BLaER1 (cell line): ENCODE measurements around the gene SLC9B1.
"Not testable (repeated sequence)": the region's sequence is repeated elsewhere in the genome, so short reads cannot be mapped to it uniquely, and the experiment has no call there.

ENCODE experiments used
- H3K27ac ChIP-seq: shearing (Covaris generic); formaldehyde crosslinking; 2 replicates; pipeline ENCODE4 v1.8.1; 2022
- H3K27me3 ChIP-seq: shearing (Covaris generic); formaldehyde crosslinking; 2 replicates; pipeline ENCODE4 v1.8.1; 2022
- H3K36me3 ChIP-seq: shearing (Covaris generic); formaldehyde crosslinking; 2 replicates; pipeline ENCODE4 v1.8.1; 2022
- H3K4me1 ChIP-seq: shearing (Covaris generic); formaldehyde crosslinking; 2 replicates; pipeline ENCODE4 v1.8.1; 2022
- H3K4me2 ChIP-seq: shearing (Covaris generic); formaldehyde crosslinking; 2 replicates; pipeline ENCODE4 v1.8.1; 2022
- H3K4me3 ChIP-seq: shearing (Covaris generic); formaldehyde crosslinking; 2 replicates; pipeline ENCODE4 v1.8.1; 2022
- H3K9ac ChIP-seq: shearing (Covaris generic); formaldehyde crosslinking; 2 replicates; pipeline ENCODE4 v1.8.1; 2022
- H3K9me3 ChIP-seq: shearing (Covaris generic); formaldehyde crosslinking; 2 replicates; pipeline ENCODE4 v1.8.1; 2022
- H4K20me1 ChIP-seq: shearing (Covaris generic); formaldehyde crosslinking; 2 replicates; pipeline ENCODE4 v1.8.1; 2022
- Cebpa-rat ChIP-seq: shearing (Covaris generic); IDR thresholded peaks from 2 replicates; pipeline ENCODE4 v1.8.1; 2022

The SLC9B1 gene

GRCh38 chr4:102959496-102959895, 60.0 kb downstream of the SLC9B1 start:
- Histone ChIP-seq H3K9ac (no peak overlapping the region), H3K9me3 (peaks cover 7% of the 10 kb centered on the region; the same call in 1 of the 2 replicates), H3K4me3 (no peak overlapping the region), H3K27me3 (no peaks in the 10 kb centered on the region), H4K20me1 (no peaks in the 10 kb centered on the region), H3K4me2 (no peak overlapping the region), H3K36me3 (no peaks in the 10 kb centered on the region), H3K27ac (no peak overlapping the region), H3K4me1 (no peaks in the 10 kb centered on the region)
- TF ChIP-seq Cebpa-rat, result no peak

GRCh38 chr4:102945066-102945465, 74.4 kb downstream of the SLC9B1 start:
- no peaks in the 10 kb centered on the region for H3K27me3 ChIP-seq
- no peak overlapping the region for H3K4me3 ChIP-seq
- no peak overlapping the region for H3K4me2 ChIP-seq
- no peaks in the 10 kb centered on the region for H4K20me1 ChIP-seq
- no peaks in the 10 kb centered on the region for H3K4me1 ChIP-seq
- no peak for TF ChIP-seq Cebpa-rat
- no peak overlapping the region for H3K27ac ChIP-seq
- no peak overlapping the region for H3K9ac ChIP-seq
- no peaks in the 10 kb centered on the region for H3K9me3 ChIP-seq
- no peaks in the 10 kb centered on the region for H3K36me3 ChIP-seq

GRCh38 chr4:102938063-102938462, 81.4 kb downstream of the SLC9B1 start:
- not testable (repeated sequence) for H3K27me3 ChIP-seq, H3K9ac ChIP-seq, H3K36me3 ChIP-seq, H3K4me1 ChIP-seq, H3K4me2 ChIP-seq, H3K9me3 ChIP-seq, H4K20me1 ChIP-seq, H3K27ac ChIP-seq, H3K4me3 ChIP-seq

GRCh38 chr4:102935716-102936115, 83.8 kb downstream of the SLC9B1 start:
- Histone ChIP-seq H3K27me3 (no peaks in the 10 kb centered on the region), H3K9me3 (no peaks in the 10 kb centered on the region), H4K20me1 (no peaks in the 10 kb centered on the region), H3K4me3 (no peak overlapping the region), H3K36me3 (no peaks in the 10 kb centered on the region), H3K4me2 (no peak overlapping the region), H3K9ac (no peak overlapping the region), H3K4me1 (no peaks in the 10 kb centered on the region), H3K27ac (no peak overlapping the region)
- TF ChIP-seq Cebpa-rat, result no peak

- H3K9me3 ChIP-seq, result peaks cover 20% of the 10 kb centered on the region
- H3K9ac ChIP-seq, H3K4me3 ChIP-seq, H3K36me3 ChIP-seq, H3K4me1 ChIP-seq, H4K20me1 ChIP-seq, H3K27ac ChIP-seq, H3K27me3 ChIP-seq, H3K4me2 ChIP-seq: not testable (repeated sequence)
These were observed 99.8 kb downstream of the SLC9B1 start for GRCh38 chr4:102919697-102920096.

GRCh38 chr4:102918859-102919258, 100.6 kb downstream of the SLC9B1 start:
- Histone ChIP-seq H3K4me1 (peaks cover 8% of the 10 kb centered on the region; the same call in 1 of the 2 replicates), H3K9me3 (peaks cover 19% of the 10 kb centered on the region), H3K9ac (no peak overlapping the region), H3K36me3 (no peaks in the 10 kb centered on the region), H3K4me2 (no peak overlapping the region), H3K4me3 (no peak overlapping the region), H3K27ac (no peak overlapping the region), H3K27me3 (no peaks in the 10 kb centered on the region), H4K20me1 (no peaks in the 10 kb centered on the region)
- no peak for TF ChIP-seq Cebpa-rat

- H3K27me3 ChIP-seq, result no peaks in the 10 kb centered on the region
- H4K20me1 ChIP-seq, result no peaks in the 10 kb centered on the region
- H3K4me2 ChIP-seq, result no peak overlapping the region
- no peak overlapping the region for H3K4me3 ChIP-seq
- no peak overlapping the region for H3K9ac ChIP-seq
- H3K27ac ChIP-seq, result no peak overlapping the region
- no peak for TF ChIP-seq Cebpa-rat
- no peaks in the 10 kb centered on the region for H3K36me3 ChIP-seq
- H3K9me3 ChIP-seq, result no peaks in the 10 kb centered on the region
- H3K4me1 ChIP-seq, result no peaks in the 10 kb centered on the region
These were observed 117.7 kb downstream of the SLC9B1 start for GRCh38 chr4:102901804-102902203.

- H4K20me1 ChIP-seq, H3K36me3 ChIP-seq, H3K27ac ChIP-seq: not testable (repeated sequence)
These were observed 121.9 kb downstream of the SLC9B1 start for GRCh38 chr4:102897610-102898009.

GRCh38 chr4:102896547-102896946, 123.0 kb downstream of the SLC9B1 start:
- H3K27me3 ChIP-seq, H3K4me3 ChIP-seq: not testable (repeated sequence)

More at GRCh38 chr4:102897610-102898009, 121.9 kb downstream of the SLC9B1 start:
- H3K9me3 ChIP-seq, H3K4me3 ChIP-seq, H3K9ac ChIP-seq, H3K27me3 ChIP-seq, H3K4me1 ChIP-seq, H3K4me2 ChIP-seq: not testable (repeated sequence)

GRCh38 chr4:102889866-102890265, 129.6 kb downstream of the SLC9B1 start:
- H3K9me3 ChIP-seq, H3K4me1 ChIP-seq, H3K27ac ChIP-seq, H3K4me3 ChIP-seq, H3K4me2 ChIP-seq, H3K27me3 ChIP-seq, H3K9ac ChIP-seq, H4K20me1 ChIP-seq: not testable (repeated sequence)
- peaks cover 24% of the 10 kb centered on the region for H3K36me3 ChIP-seq

More at GRCh38 chr4:102896547-102896946, 123.0 kb downstream of the SLC9B1 start:
- H3K4me1 ChIP-seq, H3K36me3 ChIP-seq, H4K20me1 ChIP-seq, H3K9me3 ChIP-seq, H3K27ac ChIP-seq, H3K9ac ChIP-seq, H3K4me2 ChIP-seq: not testable (repeated sequence)

- H3K4me2 ChIP-seq, H3K9me3 ChIP-seq: not testable (repeated sequence)
- peaks cover 29% of the 10 kb centered on the region for H3K36me3 ChIP-seq
These were observed 130.9 kb downstream of the SLC9B1 start for GRCh38 chr4:102888570-102888969.

More at GRCh38 chr4:102888570-102888969, 130.9 kb downstream of the SLC9B1 start:
- not testable (repeated sequence) for H4K20me1 ChIP-seq, H3K9ac ChIP-seq, H3K27me3 ChIP-seq, H3K4me3 ChIP-seq, H3K4me1 ChIP-seq, H3K27ac ChIP-seq
